ENCODE measurements around the gene SGCE. TPM values are rescaled to one million over a fixed set of nuclear protein-coding genes. Genes with fewer than 3 reads are reported as not detected.

The SGCE gene
- total RNA-seq, 2 experiments from 2014 or later: 23.5 to 27.1 TPM

Other genes starting within 250 kb of the SGCE start
- gene CASD1, start 146.3 kb downstream of the SGCE start, total RNA-seq (2014; rRNA removed; shearing (Covaris generic)): 11.7 and 19.6 TPM in 2 replicates
- gene CASD1, start 146.3 kb downstream of the SGCE start, total RNA-seq (2022): 22.6 and 24.7 TPM in 2 replicates